ENCODE data around the gene ATRN. TPM values are rescaled to one million over a fixed set of nuclear protein-coding genes. Genes with fewer than 3 reads are reported as not detected.
"Not testable (repeated sequence)": the region's sequence is repeated elsewhere in the genome, so short reads cannot be mapped to it uniquely, and the experiment has no call there.

Gene ATRN
- total RNA-seq, 1 donor from 2014 or later, result 33.5 TPM

- no peak for DNase-seq (ENCODE audit: low read depth)
These were observed 5.5 kb upstream of the ATRN start for GRCh38 chr20:3465301-3465700.

DNA sequence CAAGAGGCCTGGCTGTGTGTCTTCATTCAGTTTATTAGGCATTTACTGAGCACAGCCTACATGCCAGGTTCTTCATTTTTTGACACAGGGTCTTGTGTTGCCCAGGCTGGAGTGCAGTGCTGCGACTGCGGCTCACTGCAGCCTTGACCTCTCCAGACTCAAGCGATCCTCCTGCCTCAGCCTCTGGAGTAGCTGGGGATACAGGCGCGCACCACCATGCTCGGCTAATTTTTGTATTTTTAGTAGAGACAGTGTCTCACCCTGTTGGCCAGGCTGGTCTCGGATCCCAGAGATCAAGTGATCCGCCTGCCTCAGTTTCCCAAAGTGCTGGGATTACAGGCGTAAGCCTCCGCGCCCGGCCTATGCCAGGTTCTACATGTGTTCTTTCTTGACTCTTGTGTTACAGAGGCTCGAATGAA, 601 bp upstream of the ATRN start:
- DNase-seq (ENCODE audit: low read depth), result no peak

- no peak for DNase-seq (ENCODE audit: low read depth)
These were observed 691 bp downstream of the ATRN start for GRCh38 chr20:3471397-3472021.

GRCh38 chr20:3472105-3472504, 1.3 kb downstream of the ATRN start:
- DNase-seq (ENCODE audit: low read depth), result no peak

GRCh38 chr20:3473324-3473723, 2.5 kb downstream of the ATRN start:
- no peak for DNase-seq (ENCODE audit: low read depth)

- no peak for DNase-seq (ENCODE audit: low read depth)
These were observed 3.1 kb downstream of the ATRN start for GRCh38 chr20:3473944-3474343.

DNA sequence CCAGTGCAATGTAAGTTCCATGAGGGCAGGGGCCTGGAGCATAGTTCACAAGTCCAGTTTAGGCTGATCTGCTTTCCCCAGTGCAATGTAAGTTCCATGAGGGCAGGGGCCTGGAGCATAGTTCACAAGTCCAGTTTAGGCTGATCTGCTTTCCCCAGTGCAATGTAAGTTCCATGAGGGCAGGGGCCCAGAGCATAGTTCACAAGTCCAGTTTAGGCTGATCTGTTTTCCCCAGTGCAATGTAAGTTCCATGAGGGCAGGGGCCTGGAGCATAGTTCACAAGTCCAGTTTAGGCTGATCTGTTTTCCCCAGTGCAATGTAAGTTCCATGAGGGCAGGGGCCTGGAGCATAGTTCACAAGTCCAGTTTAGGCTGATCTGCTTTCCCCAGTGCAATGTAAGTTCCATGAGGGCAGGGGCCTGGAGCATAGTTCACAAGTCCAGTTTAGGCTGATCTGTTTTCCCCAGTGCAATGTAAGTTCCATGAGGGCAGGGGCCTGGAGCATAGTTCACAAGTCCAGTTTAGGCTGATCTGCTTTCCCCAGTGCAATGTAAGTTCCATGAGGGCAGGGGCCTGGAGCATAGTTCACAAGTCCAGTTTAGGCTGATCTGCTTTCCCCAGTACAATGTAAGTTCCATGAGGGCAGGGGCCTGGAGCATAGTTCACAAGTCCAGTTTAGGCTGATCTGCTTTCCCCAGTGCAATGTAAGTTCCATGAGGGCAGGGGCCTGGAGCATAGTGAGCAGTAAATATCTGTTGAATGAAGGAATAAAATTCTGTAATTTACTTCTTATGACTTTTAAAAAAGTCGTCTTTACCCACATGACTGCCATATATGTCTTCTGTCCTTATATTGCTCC, 6.4 kb downstream of the ATRN start:
- not testable (repeated sequence) for DNase-seq (ENCODE audit: low read depth)

GRCh38 chr20:3477861-3478544, 7.2 kb downstream of the ATRN start:
- DNase-seq (ENCODE audit: low read depth), result no peak

DNA sequence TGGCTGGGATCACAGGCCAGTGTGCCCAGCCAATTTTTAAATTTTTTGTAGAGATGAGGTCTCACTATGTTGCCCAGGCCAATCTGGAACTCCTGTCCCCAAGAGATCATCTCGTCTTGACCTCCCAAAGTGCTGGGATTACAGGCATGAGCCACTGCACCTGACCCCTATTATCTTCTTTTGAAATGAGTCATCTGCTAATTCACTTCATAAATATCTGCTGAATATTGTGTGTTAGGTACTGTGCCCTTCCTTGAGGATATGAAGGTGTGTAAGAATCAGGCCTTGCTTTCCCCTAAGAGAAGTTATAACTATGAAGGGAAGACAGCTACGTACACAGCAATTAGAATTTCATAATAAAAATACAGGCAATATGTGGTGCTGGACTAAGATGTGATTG, 8.2 kb downstream of the ATRN start:
- no peak for DNase-seq (ENCODE audit: low read depth)

DNA sequence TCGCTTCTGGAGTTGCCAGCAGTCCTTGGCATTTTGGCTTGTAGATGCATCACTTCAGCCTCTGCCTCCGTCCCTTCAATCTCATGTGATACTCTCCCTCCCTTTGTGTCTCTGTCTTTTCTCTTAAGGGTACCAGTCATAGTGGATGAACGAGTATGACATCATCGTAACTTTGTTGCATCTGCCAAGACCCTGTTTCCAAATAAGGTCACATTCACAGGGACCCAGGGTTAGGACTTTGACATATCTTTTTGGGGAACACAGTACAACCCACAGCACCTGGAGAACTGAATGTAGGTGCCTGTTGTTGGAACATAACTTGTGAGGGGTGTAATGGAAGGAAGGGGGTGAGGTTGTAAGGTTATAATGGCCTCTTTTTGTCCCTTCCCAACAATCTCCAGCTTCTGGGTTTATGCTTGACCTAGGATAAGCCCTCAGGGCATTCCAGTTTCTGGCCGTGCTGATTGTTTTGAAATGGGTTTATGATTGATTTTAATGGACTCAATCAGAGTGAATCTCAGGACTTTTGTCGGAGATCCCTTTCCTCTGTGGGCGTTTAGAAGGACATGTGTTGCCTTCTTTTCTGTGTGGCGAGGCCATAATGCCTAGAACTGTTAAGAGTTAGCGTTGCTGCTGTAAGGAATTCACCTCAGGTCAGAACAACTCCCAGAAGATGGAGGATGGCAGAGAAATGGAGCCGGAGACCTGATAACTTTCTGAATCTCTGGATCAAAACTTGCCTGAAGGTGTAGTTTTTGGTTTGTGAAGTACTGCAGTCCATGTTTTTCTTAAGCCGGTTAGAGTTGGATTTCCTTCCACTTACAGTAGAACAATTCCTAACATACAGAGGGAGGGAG, 9.2 kb downstream of the ATRN start:
- DNase-seq (ENCODE audit: low read depth), result no peak

DNA sequence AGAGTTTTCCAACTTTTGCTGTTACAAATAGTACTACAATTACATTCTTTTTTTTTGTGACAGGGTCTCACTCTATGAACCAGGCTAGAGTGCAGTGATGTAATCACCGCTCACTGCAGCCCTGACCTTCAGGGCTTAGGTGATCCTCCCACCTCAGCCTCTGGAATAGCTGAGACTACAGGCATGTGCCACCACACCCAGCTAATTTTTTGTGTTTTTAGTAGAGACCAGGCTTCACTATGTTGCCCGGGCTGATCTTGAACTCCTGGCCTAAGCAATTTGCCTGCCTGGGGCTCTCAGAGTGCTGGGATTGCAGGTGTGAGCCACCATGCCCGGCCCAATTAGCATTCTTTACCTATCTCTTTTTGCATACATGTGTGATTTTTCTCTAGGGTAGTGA, 12.5 kb downstream of the ATRN start:
- no peak for DNase-seq (ENCODE audit: low read depth)

DNA sequence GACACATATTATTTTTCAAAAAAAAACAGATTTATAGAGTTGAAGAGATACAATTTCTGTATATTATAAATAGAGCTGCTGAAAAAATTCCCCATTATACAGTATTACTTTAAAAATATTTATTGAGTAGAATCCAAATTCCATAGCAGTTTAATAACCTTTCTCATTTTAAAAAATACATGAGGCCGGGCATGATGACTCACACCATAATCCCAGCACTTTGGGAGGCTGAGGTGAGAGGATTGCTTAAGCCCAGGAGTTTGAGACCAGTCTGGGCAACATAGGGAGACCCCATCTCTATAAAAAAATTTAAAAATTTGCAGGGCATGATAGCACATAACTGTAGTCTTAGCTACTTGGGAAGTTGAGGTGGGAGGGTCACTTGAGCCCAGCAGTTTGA, 13.0 kb downstream of the ATRN start:
- no peak for DNase-seq (ENCODE audit: low read depth)

DNA sequence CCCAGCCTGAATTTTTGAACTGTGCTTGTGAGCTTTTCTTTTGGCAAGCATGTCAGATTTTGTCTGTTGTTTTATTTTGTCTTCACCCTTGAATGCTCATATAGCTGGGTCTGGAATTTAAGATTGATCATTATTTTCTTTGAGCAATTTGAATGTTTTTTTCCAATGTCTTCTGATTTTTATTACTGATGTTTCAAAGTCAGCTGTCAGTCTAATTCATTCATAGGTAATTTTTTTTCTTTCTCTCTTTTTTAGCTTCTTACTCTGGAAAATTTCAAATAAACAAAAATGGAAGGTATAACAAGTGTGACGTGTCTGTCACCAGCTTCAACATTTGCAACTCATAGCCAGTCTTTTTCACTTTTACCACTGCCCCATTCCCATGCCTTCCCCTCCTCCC, 15.1 kb downstream of the ATRN start:
- no peak for DNase-seq (ENCODE audit: low read depth)

DNA sequence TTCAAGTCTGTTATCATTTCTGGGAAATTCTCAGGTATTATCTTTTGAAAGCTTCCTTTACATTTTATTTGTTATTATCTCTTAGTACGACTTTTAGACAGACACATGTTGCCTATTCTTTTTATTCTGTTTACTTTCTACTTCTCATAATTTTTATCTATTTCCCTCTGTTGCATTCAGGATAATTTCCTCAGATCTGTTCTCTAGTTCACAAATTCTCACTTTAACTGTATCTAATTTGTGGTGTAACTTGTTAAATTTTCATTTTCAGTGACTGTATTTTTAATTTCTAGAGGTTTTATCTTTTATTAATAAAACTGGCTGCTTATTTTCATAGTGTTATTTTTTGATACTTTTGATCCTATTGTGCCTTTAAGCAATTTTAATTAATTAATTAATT, 16.0 kb downstream of the ATRN start:
- DNase-seq (ENCODE audit: low read depth), result no peak

- no peak for DNase-seq (ENCODE audit: low read depth)
These were observed 21.9 kb downstream of the ATRN start for GRCh38 chr20:3492669-3493068.

- no peak for DNase-seq (ENCODE audit: low read depth)
These were observed 23.4 kb downstream of the ATRN start for GRCh38 chr20:3494218-3494617.

DNA sequence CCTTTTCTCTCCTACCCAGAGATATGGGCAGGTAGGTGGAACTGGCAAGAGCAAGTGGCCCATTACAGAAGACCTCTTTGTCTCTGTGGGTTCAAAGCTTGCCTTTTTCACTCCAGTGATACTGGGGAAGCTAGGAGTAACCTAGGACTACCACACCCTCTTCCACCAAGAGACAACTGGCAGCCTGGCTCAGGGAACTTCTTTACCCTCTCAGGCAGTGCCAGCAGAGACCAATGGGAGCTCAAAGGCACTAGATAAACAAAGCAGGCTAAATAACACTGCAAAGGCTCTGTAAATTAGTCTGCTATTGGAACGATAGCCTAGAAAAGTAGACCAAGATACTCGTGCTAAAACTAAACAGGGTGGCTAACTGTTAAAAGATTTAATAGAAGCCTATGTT, 32.1 kb downstream of the ATRN start:
- DNase-seq (ENCODE audit: low read depth), result peak; percentile 47

- DNase-seq (ENCODE audit: low read depth), result no peak
These were observed 34.3 kb downstream of the ATRN start for GRCh38 chr20:3505148-3505547.

GRCh38 chr20:3509064-3509463, 38.2 kb downstream of the ATRN start:
- no peak for DNase-seq (ENCODE audit: low read depth)

DNA sequence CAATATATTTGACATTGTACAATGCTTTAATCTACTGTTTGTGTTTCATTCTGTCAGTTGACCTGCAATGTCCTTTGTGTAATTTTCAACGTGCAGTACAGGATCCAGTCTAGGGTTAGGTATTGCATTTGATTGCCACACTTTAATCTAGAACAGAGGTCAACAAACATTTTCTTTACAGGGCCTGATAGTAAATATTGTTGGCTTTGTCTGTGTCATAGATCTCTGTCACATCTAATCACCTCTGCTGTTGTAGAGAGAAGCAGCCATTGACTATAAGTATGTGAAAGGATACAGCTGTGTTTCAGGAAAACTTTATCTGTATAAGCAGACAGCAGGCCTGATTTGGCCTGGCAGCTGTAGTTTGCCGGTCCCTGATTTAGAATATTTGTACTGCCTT, 39.3 kb downstream of the ATRN start:
- no peak for DNase-seq (ENCODE audit: low read depth)

- not testable (repeated sequence) for DNase-seq (ENCODE audit: low read depth)
These were observed 41.4 kb downstream of the ATRN start for GRCh38 chr20:3512239-3512638.
